GM12878 (cell line): ENCODE data around the gene RETREG1. TPM values are rescaled to one million over a fixed set of nuclear protein-coding genes. Genes with fewer than 3 reads are reported as not detected.

ENCODE experiments used
- ATAC-seq: fragments of 200-7000 bp; cut with Tn5 transposase; 3 replicates; pipeline ENCODE4 v1.9.1; 2020; ENCODE audit warnings: mild to moderate bottlenecking, moderate library complexity
- BruUV-seq: library from RNA; stranded (reverse); fragments of 400-500 nt; replicated peaks from 2 replicates; lab custom pipeline; 2021; lab: Mats Ljungman, UMichigan
- CTCF ChIA-PET: fragments of 300-600 bp; sonication (Branson Sonifier 250); formaldehyde crosslinking; extraction: SDS; loops from one replicate; lab custom pipeline; 2021; ENCODE audit warnings: inconsistent platforms; lab: Yijun Ruan, JAX
- POLR2A ChIA-PET: fragments of 350-600 bp; formaldehyde crosslinking; extraction: SDS; loops from one replicate; lab custom pipeline; 2021; ENCODE audit warnings: inconsistent platforms; lab: Charles Lee
- RAD21 ChIA-PET: fragments of 300-600 bp; sonication (Branson Sonifier 250); formaldehyde crosslinking; loops from one replicate; lab custom pipeline; 2023; ENCODE audit warnings: antibody characterized with exemption; ENCODE audit not compliant: unreplicated experiment; lab: Charles Lee
- SMC1A ChIA-PET: fragments of 300-600 bp; sonication (Branson Sonifier 250); formaldehyde crosslinking; loops from one replicate; lab custom pipeline; 2023; ENCODE audit not compliant: unreplicated experiment, uncharacterized antibody; lab: Charles Lee
- DNase-seq: peaks from one replicate; pipeline ENCODE4 v3.0.0-alpha.2; 2011; ENCODE audit warnings: low read depth, low spot score
- FAIRE-seq: peaks from 3 replicates; lab custom pipeline; 2011; peaks lifted over from hg19 to GRCh38; lab: Jason Lieb, UNC
- H2AFZ ChIP-seq: 2 replicates; pipeline ENCODE4 v1.6.0; 2011; ENCODE audit warnings: low read depth, low read length, control low read depth; ENCODE audit not compliant: control insufficient read depth
- H3K27ac ChIP-seq: 2 replicates; pipeline ENCODE4 v1.5.1; 2011; ENCODE audit warnings: control low read depth; ENCODE audit not compliant: control insufficient read depth, insufficient read depth
- H3K27me3 ChIP-seq, 2 experiments: replicated peaks in 1 of 2; 2 replicates each; pipeline versions ENCODE4 v1.6.0 to v1.6.1; 2011; ENCODE audit warnings: low read length in 1 of 2; ENCODE audit not compliant: control insufficient read depth in 2 of 2, insufficient read depth in 2 of 2
- H3K36me3 ChIP-seq, 2 experiments: 2 replicates each; pipeline ENCODE4 v1.5.1; 2011; ENCODE audit warnings: low read length in 1 of 2; ENCODE audit not compliant: control insufficient read depth in 2 of 2, insufficient read depth in 2 of 2
- H3K4me1 ChIP-seq: 2 replicates; pipeline ENCODE4 v1.6.1; 2011; ENCODE audit warnings: mild to moderate bottlenecking, low read length, moderate library complexity, mixed read lengths; ENCODE audit not compliant: control insufficient read depth, insufficient read depth
- H3K4me2 ChIP-seq: 2 replicates; pipeline ENCODE4 v1.6.0; 2011; ENCODE audit warnings: control low read depth; ENCODE audit not compliant: control insufficient read depth, insufficient read depth
- H3K4me3 ChIP-seq: fragments of 200-600 bp; sonication (generic); 2 replicates; pipeline ENCODE4 v1.5.1; 2016
- H3K79me2 ChIP-seq: 2 replicates; pipeline ENCODE4 v1.6.0; 2011; ENCODE audit warnings: low read length; ENCODE audit not compliant: control insufficient read depth, insufficient read depth
- H3K9ac ChIP-seq: 2 replicates; pipeline ENCODE4 v1.8.0; 2011; ENCODE audit warnings: low read length, control low read depth, mixed read lengths; ENCODE audit not compliant: control insufficient read depth, insufficient read depth
- H3K9me3 ChIP-seq: replicated peaks from 3 replicates; pipeline ENCODE4 v1.5.1; 2011; ENCODE audit warnings: mild to moderate bottlenecking, low read length; ENCODE audit not compliant: control insufficient read depth, insufficient read depth
- H4K20me1 ChIP-seq: 2 replicates; pipeline ENCODE4 v1.6.0; 2011; ENCODE audit not compliant: control insufficient read depth, insufficient read depth
- ATF3 ChIP-seq: IDR thresholded peaks from 2 replicates; pipeline ENCODE4 v1.6.1; 2011; ENCODE audit warnings: low read depth, mild to moderate bottlenecking, low read length, moderate library complexity, borderline replicate concordance; ENCODE audit errors: extremely low read depth
- ATF7 ChIP-seq: fragments of 450-650 bp; IDR thresholded peaks from 2 replicates; pipeline ENCODE4 v1.6.1; 2016; ENCODE audit warnings: low read depth, mild to moderate bottlenecking
- BACH1 ChIP-seq: fragments of 450-650 bp; IDR thresholded peaks from 2 replicates; pipeline ENCODE4 v1.6.1; 2017; ENCODE audit warnings: mild to moderate bottlenecking, borderline replicate concordance
- CBX5 ChIP-seq: sonication (generic); IDR thresholded peaks from 2 replicates; pipeline ENCODE4 v1.6.1; 2016; ENCODE audit warnings: low read depth, moderate library complexity, mild to moderate bottlenecking, inconsistent platforms
- E4F1 ChIP-seq: fragments of 450-650 bp; IDR thresholded peaks from 2 replicates; pipeline ENCODE4 v1.6.1; 2018; ENCODE audit warnings: borderline replicate concordance, mild to moderate bottlenecking; ENCODE audit not compliant: partially characterized antibody
- JUND ChIP-seq: IDR thresholded peaks from 2 replicates; pipeline ENCODE4 v1.6.1; 2012; ENCODE audit warnings: low read depth, mild to moderate bottlenecking, low read length, improper control_type of control experiment, moderate library complexity
- KLF5 ChIP-seq: fragments of 450-650 bp; IDR thresholded peaks from 2 replicates; pipeline ENCODE4 v1.6.1; 2014; ENCODE audit warnings: mild to moderate bottlenecking; ENCODE audit not compliant: partially characterized antibody
- PAX8 ChIP-seq: fragments of 450-650 bp; IDR thresholded peaks from 2 replicates; pipeline ENCODE4 v1.6.1; 2017; ENCODE audit warnings: mild to moderate bottlenecking, moderate library complexity
- POLR2A ChIP-seq: IDR thresholded peaks from 2 replicates; pipeline ENCODE4 v1.6.1; 2011; ENCODE audit warnings: low read depth, mild to moderate bottlenecking, low read length
- SUPT20H ChIP-seq: IDR thresholded peaks from 2 replicates; pipeline ENCODE4 v1.6.1; 2011; ENCODE audit warnings: low read depth, mild to moderate bottlenecking, low read length, moderate library complexity, borderline replicate concordance; ENCODE audit not compliant: control insufficient read depth
- TBL1XR1 ChIP-seq: IDR thresholded peaks from 2 replicates; pipeline ENCODE4 v1.6.1; 2012; ENCODE audit warnings: low read depth, low read length, improper control_type of control experiment
- ZBTB33 ChIP-seq: fragments of 450-650 bp; IDR thresholded peaks from 2 replicates; pipeline ENCODE4 v1.6.1; 2017; ENCODE audit warnings: mild to moderate bottlenecking
- whole genome bisulfite sequencing: methylation state at CpG from one replicate; pipeline ENCODE4 v1.1.6; 2016; ENCODE audit warnings: low lambda C conversion rate; ENCODE audit not compliant: insufficient replicate concordance, insufficient coverage; ENCODE audit errors: missing lambda C conversion rate; 5-methylcytosine and 5-hydroxymethylcytosine counted together
- in situ Hi-C: fragments of 300-500 bp; cut with MboI; formaldehyde crosslinking; loops from 9 replicates; pipeline ENCODE4 v1.14.3; 2018; ENCODE audit warnings: mixed read lengths
- intact Hi-C: fragments of 100-400 bp; cut with micrococcal nuclease; formaldehyde crosslinking; loops from one replicate; pipeline ENCODE4 v1.14.2; 2022; ENCODE audit not compliant: unreplicated experiment
- polyA plus RNA-seq, 11 experiments: library from polyadenylated mRNA; depleted of rRNA in 4 of 11; unstranded in 6 of 11; stranded (reverse) in 5 of 11; fragments of >200 nt; fragmentation: Nextera tagmentation in 4 of 11; fragmentation: Illumina TruSeq in 1 of 11; extraction: Ambion mirVana in 4 of 11; extraction: Trizol in 1 of 11; gene quantifications; 1 replicate in 1 of 11; 2 replicates in 10 of 11; pipeline versions ENCODE4 v1.2.1 to v1.2.3, GENCODE V29; 2011 to 2016; ENCODE audit warnings: inconsistent platforms in 2 of 11, missing spikeins in 2 of 11, low read depth in 1 of 11
- total RNA-seq, 4 experiments: library from RNA; depleted of rRNA in 3 of 4; stranded (reverse); fragments of >200 nt in 3 of 4; fragmentation: Illumina TruSeq in 1 of 4; extraction: Trizol in 1 of 4; gene quantifications; 2 replicates each; pipeline versions ENCODE4 v1.2.1 to v1.2.3, GENCODE V29; 2013 to 2021

Gene RETREG1
- total and polyA plus RNA-seq, 10 of the 15 experiments (the other 5 are each of a cell fraction or from before 2014, with no cell fraction given) = 3.9 to 8.9 (median 6.4) TPM

DNA sequence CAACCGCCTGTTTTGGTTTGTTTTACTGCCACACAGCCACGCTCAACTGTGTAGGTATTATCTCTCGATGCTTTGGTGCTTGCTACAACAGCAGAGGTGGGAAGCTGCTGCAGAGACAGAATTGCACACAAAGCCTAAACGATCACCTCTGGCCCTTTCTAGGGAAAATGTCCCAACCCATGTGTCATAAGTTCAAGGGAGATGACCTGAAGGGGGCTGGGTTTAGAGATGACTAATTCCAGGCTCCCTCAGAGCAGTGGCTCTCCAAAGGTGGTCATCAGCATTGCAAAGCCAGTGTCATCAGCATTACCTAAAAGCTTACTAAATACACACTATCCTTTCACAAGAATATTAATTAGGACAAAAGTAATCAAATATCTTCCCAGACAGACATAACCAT, 162.1 kb downstream of the RETREG1 start:
- CTCF ChIA-PET = interaction anchor here (1.0 to 6.1 kb wide), 7 partner anchors 8 to 295 kb away, joined by 3 to 117 read pairs (median 8); partner anchors contain the start of gene ZNF622
- RAD21 ChIA-PET = interaction anchor here (1.9 to 5.2 kb wide), 2 partner anchors 291 to 294 kb away, joined by 5 to 49 read pairs; no protein-coding TSS in a partner anchor
- Histone ChIP-seq H3K27me3 (no peaks in the 10 kb centered on the region), H4K20me1 (peaks cover 4% of the 10 kb centered on the region; the same call in 1 of the 2 replicates), H2AFZ (no peak overlapping the region), H3K4me2 (no peak overlapping the region), H3K4me3 (no peak overlapping the region), H3K36me3 (peaks cover 13 to 36% of the 10 kb centered on the region in 2 experiments), H3K4me1 (0 out of 2 replicates have a peak, but pooled peaks cover 4% of the 10 kb centered on the region), H3K9ac (no peak overlapping the region), H3K27ac (no peak overlapping the region), H3K9me3 (no peaks in the 10 kb centered on the region), H3K79me2 (peaks cover 13% of the 10 kb centered on the region)
- no peak for TF ChIP-seq PAX8
- in situ Hi-C loops = loop anchor here (5.0 to 25.0 kb wide), 2 partner anchors 292 to 1742 kb away; no protein-coding TSS in a partner anchor
- intact Hi-C loops = no loop called here
- BruUV-seq = no TSS peak
- DNase-seq (no peak), FAIRE-seq (no peak), ATAC-seq (no peak)
- POLR2A ChIA-PET = no interaction called here
- 92% methylated on average over 4 of the region's 4 CpGs for WGBS
- SMC1A ChIA-PET = interaction anchor here (1.4 to 8.2 kb wide), 3 partner anchors 12 to 294 kb away, joined by 3 to 56 read pairs (median 8); no protein-coding TSS in a partner anchor

GRCh38 chr5:16453609-16454008, 163.2 kb downstream of the RETREG1 start:
- Histone ChIP-seq H3K4me2 (no peak overlapping the region), H3K9ac (no peak overlapping the region), H3K4me1 (0 out of 2 replicates have a peak, but pooled peaks cover 4% of the 10 kb centered on the region), H3K4me3 (no peak overlapping the region), H2AFZ (no peak overlapping the region), H3K36me3 (peaks cover 13 to 36% of the 10 kb centered on the region in 2 experiments), H3K27me3 (no peaks in the 10 kb centered on the region), H3K27ac (no peak overlapping the region), H3K9me3 (no peaks in the 10 kb centered on the region), H3K79me2 (peaks cover 11% of the 10 kb centered on the region), H4K20me1 (peaks cover 4% of the 10 kb centered on the region; the same call in 1 of the 2 replicates)
- ChIA-PET RAD21 (no interaction called here), CTCF (interaction anchor here (1.1 to 6.1 kb wide), 2 partner anchors 11 to 294 kb away, joined by 3 to 117 read pairs; partner anchors contain the start of gene ZNF622), SMC1A (interaction anchor here (8.2 kb wide), 1 partner anchor 293 kb away, joined by 56 read pairs; no protein-coding TSS in a partner anchor), POLR2A (interaction anchor here (0.5 kb wide), 1 partner anchor 21 kb away, joined by 4 read pairs; no protein-coding TSS in a partner anchor)
- no peak for ATAC-seq
- FAIRE-seq = no peak
- in situ Hi-C loops (loop anchor here (25.0 kb wide), 1 partner anchor 1741 kb away; no protein-coding TSS in a partner anchor), intact Hi-C loops (no loop called here)
- DNase-seq = no peak
- no TSS peak for BruUV-seq
- TF ChIP-seq ATF7 = no peak
- no peak for TF ChIP-seq SUPT20H
- TF ChIP-seq JUND = no peak
- no peak for TF ChIP-seq ATF3
- no peak for TF ChIP-seq BACH1
- TF ChIP-seq KLF5 = no peak
- TF ChIP-seq POLR2A = no peak
- TF ChIP-seq TBL1XR1 = no peak
- TF ChIP-seq CBX5 = no peak
- TF ChIP-seq E4F1 = no peak
- TF ChIP-seq ZBTB33 = no peak
